ENCODE measurements around the gene NUDT21.

GRCh38 chr16:56450986-56451752 lies at the start of gene NUDT21, which contains the start of gene OGFOD1:
- TF ChIP-seq, protein P1, sequence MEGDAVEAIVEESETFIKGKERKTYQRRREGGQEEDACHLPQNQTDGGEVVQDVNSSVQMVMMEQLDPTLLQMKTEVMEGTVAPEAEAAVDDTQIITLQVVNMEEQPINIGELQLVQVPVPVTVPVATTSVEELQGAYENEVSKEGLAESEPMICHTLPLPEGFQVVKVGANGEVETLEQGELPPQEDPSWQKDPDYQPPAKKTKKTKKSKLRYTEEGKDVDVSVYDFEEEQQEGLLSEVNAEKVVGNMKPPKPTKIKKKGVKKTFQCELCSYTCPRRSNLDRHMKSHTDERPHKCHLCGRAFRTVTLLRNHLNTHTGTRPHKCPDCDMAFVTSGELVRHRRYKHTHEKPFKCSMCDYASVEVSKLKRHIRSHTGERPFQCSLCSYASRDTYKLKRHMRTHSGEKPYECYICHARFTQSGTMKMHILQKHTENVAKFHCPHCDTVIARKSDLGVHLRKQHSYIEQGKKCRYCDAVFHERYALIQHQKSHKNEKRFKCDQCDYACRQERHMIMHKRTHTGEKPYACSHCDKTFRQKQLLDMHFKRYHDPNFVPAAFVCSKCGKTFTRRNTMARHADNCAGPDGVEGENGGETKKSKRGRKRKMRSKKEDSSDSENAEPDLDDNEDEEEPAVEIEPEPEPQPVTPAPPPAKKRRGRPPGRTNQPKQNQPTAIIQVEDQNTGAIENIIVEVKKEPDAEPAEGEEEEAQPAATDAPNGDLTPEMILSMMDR (IDR thresholded peaks at IDR 0.05), result peak in 1 of 6 experiments; percentile 8
- TF ChIP-seq POLR2A (IDR thresholded peaks at IDR 0.05), result peak; percentile 33 to 64
